ENCODE results near the gene HDAC4. TPM values are rescaled to one million over a fixed set of nuclear protein-coding genes. Genes with fewer than 3 reads are reported as not detected.

HDAC4 gene
- total RNA-seq, 1 donor from 2014 or later: 11.8 TPM

- Histone ChIP-seq H3K27ac (ENCODE audit: low read depth, low read length) (no peak overlapping the region), H3K4me1 (ENCODE audit: insufficient read depth, low read length) (no peaks in the 10 kb centered on the region), H3K27me3 (ENCODE audit: insufficient read depth, low read length) (no peaks in the 10 kb centered on the region), H3K79me2 (ENCODE audit: insufficient read depth, low read length) (no peaks in the 10 kb centered on the region), H3K9me3 (ENCODE audit: insufficient read depth, low read depth, low read length) (no peaks in the 10 kb centered on the region), H3K9ac (ENCODE audit: low read length) (no peak overlapping the region), H2AFZ (ENCODE audit: low read depth, low read length) (no peak overlapping the region), H4K20me1 (ENCODE audit: insufficient read depth, low read length) (no peaks in the 10 kb centered on the region), H3K4me3 (ENCODE audit: insufficient read depth, low read depth, low read length) (no peak overlapping the region), H3K36me3 (ENCODE audit: insufficient read depth, low read length) (no peaks in the 10 kb centered on the region), H3K4me2 (ENCODE audit: low read length) (no peak overlapping the region)
- Mint-ChIP-seq H3K4me1 (ENCODE audit: low read depth, unreplicated experiment) (peaks cover 1% of the 10 kb centered on the region), H3K27ac (ENCODE audit: unreplicated experiment) (no peak overlapping the region), H3K36me3 (ENCODE audit: low read depth, unreplicated experiment) (peaks cover 19% of the 10 kb centered on the region), H3K9me3 (ENCODE audit: unreplicated experiment) (no peaks in the 10 kb centered on the region), H3K27me3 (ENCODE audit: low read depth, unreplicated experiment) (no peaks in the 10 kb centered on the region), H3K4me3 (ENCODE audit: unreplicated experiment) (no peak overlapping the region)
- no peak for DNase-seq (ENCODE audit: low read depth)
- TF ChIP-seq CTCF (IDR thresholded peaks at IDR 0.05; ENCODE audit: insufficient read depth, low read depth, low read length) (no peak), EZH2 (IDR thresholded peaks at IDR 0.05; ENCODE audit: insufficient read depth, low read length) (no peak)
- FAIRE-seq: no peak
These were observed 266.8 kb downstream of the HDAC4 start for GRCh38 chr2:239133945-239134570.

GRCh38 chr2:239132786-239133185, 268.0 kb downstream of the HDAC4 start:
- Histone ChIP-seq H3K9ac (ENCODE audit: low read length) (no peak overlapping the region), H2AFZ (ENCODE audit: low read depth, low read length) (no peak overlapping the region), H4K20me1 (ENCODE audit: insufficient read depth, low read length) (no peaks in the 10 kb centered on the region), H3K4me1 (ENCODE audit: insufficient read depth, low read length) (no peaks in the 10 kb centered on the region), H3K9me3 (ENCODE audit: insufficient read depth, low read depth, low read length) (no peaks in the 10 kb centered on the region), H3K4me3 (ENCODE audit: insufficient read depth, low read depth, low read length) (no peak overlapping the region), H3K27me3 (ENCODE audit: insufficient read depth, low read length) (no peaks in the 10 kb centered on the region), H3K79me2 (ENCODE audit: insufficient read depth, low read length) (no peaks in the 10 kb centered on the region), H3K36me3 (ENCODE audit: insufficient read depth, low read length) (no peaks in the 10 kb centered on the region), H3K27ac (ENCODE audit: low read depth, low read length) (no peak overlapping the region), H3K4me2 (ENCODE audit: low read length) (no peak overlapping the region)
- H3K9me3 Mint-ChIP-seq (ENCODE audit: unreplicated experiment): no peaks in the 10 kb centered on the region
- no peak for FAIRE-seq
- H3K4me3 Mint-ChIP-seq (ENCODE audit: unreplicated experiment): no peak overlapping the region
- no peak overlapping the region for H3K27ac Mint-ChIP-seq (ENCODE audit: unreplicated experiment)
- peaks cover 19% of the 10 kb centered on the region for H3K36me3 Mint-ChIP-seq (ENCODE audit: low read depth, unreplicated experiment)
- no peaks in the 10 kb centered on the region for H3K27me3 Mint-ChIP-seq (ENCODE audit: low read depth, unreplicated experiment)
- no peak for DNase-seq (ENCODE audit: low read depth)
- peaks cover 3% of the 10 kb centered on the region for H3K4me1 Mint-ChIP-seq (ENCODE audit: low read depth, unreplicated experiment)
- TF ChIP-seq CTCF (IDR thresholded peaks at IDR 0.05; ENCODE audit: insufficient read depth, low read depth, low read length) (no peak), EZH2 (IDR thresholded peaks at IDR 0.05; ENCODE audit: insufficient read depth, low read length) (no peak)

GRCh38 chr2:239132156-239132709, 268.6 kb downstream of the HDAC4 start:
- no peaks in the 10 kb centered on the region for H3K9me3 Mint-ChIP-seq (ENCODE audit: unreplicated experiment)
- Histone ChIP-seq H3K4me1 (ENCODE audit: insufficient read depth, low read length) (no peaks in the 10 kb centered on the region), H3K9me3 (ENCODE audit: insufficient read depth, low read depth, low read length) (no peaks in the 10 kb centered on the region), H3K79me2 (ENCODE audit: insufficient read depth, low read length) (no peaks in the 10 kb centered on the region), H4K20me1 (ENCODE audit: insufficient read depth, low read length) (no peaks in the 10 kb centered on the region), H3K36me3 (ENCODE audit: insufficient read depth, low read length) (no peaks in the 10 kb centered on the region), H3K27me3 (ENCODE audit: insufficient read depth, low read length) (no peaks in the 10 kb centered on the region), H3K4me2 (ENCODE audit: low read length) (no peak overlapping the region), H3K4me3 (ENCODE audit: insufficient read depth, low read depth, low read length) (no peak overlapping the region), H3K9ac (ENCODE audit: low read length) (no peak overlapping the region), H2AFZ (ENCODE audit: low read depth, low read length) (no peak overlapping the region), H3K27ac (ENCODE audit: low read depth, low read length) (no peak overlapping the region)
- no peak overlapping the region for H3K27ac Mint-ChIP-seq (ENCODE audit: unreplicated experiment)
- no peaks in the 10 kb centered on the region for H3K27me3 Mint-ChIP-seq (ENCODE audit: low read depth, unreplicated experiment)
- H3K36me3 Mint-ChIP-seq (ENCODE audit: low read depth, unreplicated experiment): peaks cover 19% of the 10 kb centered on the region
- FAIRE-seq (no peak), DNase-seq (ENCODE audit: low read depth) (no peak)
- no peak for TF ChIP-seq EZH2 (IDR thresholded peaks at IDR 0.05; ENCODE audit: insufficient read depth, low read length)
- TF ChIP-seq CTCF (IDR thresholded peaks at IDR 0.05; ENCODE audit: insufficient read depth, low read depth, low read length): no peak
- no peak overlapping the region for H3K4me3 Mint-ChIP-seq (ENCODE audit: unreplicated experiment)
- peaks cover 3% of the 10 kb centered on the region for H3K4me1 Mint-ChIP-seq (ENCODE audit: low read depth, unreplicated experiment)
